Activated naive CD8-positive, alpha-beta T cell (primary cell): Measurements from ENCODE around the gene DIPK1A.

ENCODE experiments used
- H3K27ac Mint-ChIP-seq: one replicate; pipeline ENCODE4 v1.8.0; 2021; ENCODE audit warnings: mixed read lengths
- H3K27me3 Mint-ChIP-seq: one replicate; pipeline ENCODE4 v1.8.0; 2021; ENCODE audit warnings: mixed read lengths
- H3K36me3 Mint-ChIP-seq: one replicate; pipeline ENCODE4 v1.8.0; 2021; ENCODE audit warnings: mixed read lengths
- H3K4me1 Mint-ChIP-seq: one replicate; pipeline ENCODE4 v1.8.0; 2021; ENCODE audit warnings: low read depth, mixed read lengths
- H3K4me3 Mint-ChIP-seq: one replicate; pipeline ENCODE4 v1.8.0; 2021; ENCODE audit warnings: mild to moderate bottlenecking, mixed read lengths
- H3K9me3 Mint-ChIP-seq: one replicate; pipeline ENCODE4 v1.8.0; 2021; ENCODE audit warnings: low read depth, mixed read lengths

DIPK1A gene

GRCh38 chr1:92961131-92961895 lies at the start of gene DIPK1A:
Gene DIPK1A (minus strand): TSS chr1:92961462. CDS start chr1:92961429, 33 bp downstream.
- Mint-ChIP-seq H3K9me3 (no peaks in the 10 kb centered on the region), H3K27me3 (no peaks in the 10 kb centered on the region), H3K4me3 (peak within 1 kb of the TSS; percentile 96), H3K36me3 (no peaks in the 10 kb centered on the region), H3K27ac (peak within 1 kb of the TSS; percentile 97), H3K4me1 (peaks cover 34% of the 10 kb centered on the region)

DNA sequence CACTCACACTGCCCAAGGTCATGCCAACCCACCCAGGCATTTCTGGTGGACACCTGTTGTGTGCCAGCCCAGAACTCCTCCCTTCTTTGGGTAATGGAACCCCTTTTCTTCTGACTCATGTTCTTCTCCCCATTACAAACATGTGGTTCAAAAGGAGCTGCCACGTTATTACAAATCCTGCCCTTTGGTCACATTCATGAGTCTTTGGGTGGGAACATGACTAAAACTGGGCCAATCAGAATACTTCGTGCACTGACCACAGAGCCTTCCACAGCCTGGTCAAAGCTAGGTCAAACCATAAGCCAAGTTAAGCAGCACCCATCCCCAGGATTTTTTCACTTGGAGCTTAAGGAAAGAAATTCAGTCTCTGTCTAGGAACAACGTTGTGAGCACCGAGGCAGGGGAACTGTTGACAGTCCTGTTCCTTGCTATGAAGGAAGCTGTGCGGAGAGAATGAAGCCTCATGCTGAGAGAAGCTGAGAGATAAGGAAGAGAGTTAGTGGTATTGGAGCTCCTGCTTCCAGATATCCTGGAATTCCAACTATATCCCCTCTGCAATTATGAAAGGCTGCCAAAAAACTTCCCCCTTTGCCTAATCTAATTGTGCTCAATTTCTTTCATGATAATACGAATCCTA lies 46.8 kb upstream of the DIPK1A start:
- H3K4me3 Mint-ChIP-seq = no peak overlapping the region
- no peaks in the 10 kb centered on the region for H3K9me3 Mint-ChIP-seq
- no peak overlapping the region for H3K27ac Mint-ChIP-seq
- no peaks in the 10 kb centered on the region for H3K36me3 Mint-ChIP-seq
- H3K4me1 Mint-ChIP-seq = peaks cover 4% of the 10 kb centered on the region
- H3K27me3 Mint-ChIP-seq = peaks cover 6% of the 10 kb centered on the region

GRCh38 chr1:93005252-93005598 lies 44.0 kb upstream of the DIPK1A start:
- H3K27ac Mint-ChIP-seq = peak overlapping the region; percentile 22
- peaks cover 6% of the 10 kb centered on the region for H3K27me3 Mint-ChIP-seq
- no peaks in the 10 kb centered on the region for H3K9me3 Mint-ChIP-seq
- H3K4me1 Mint-ChIP-seq = peaks cover 4% of the 10 kb centered on the region
- no peaks in the 10 kb centered on the region for H3K36me3 Mint-ChIP-seq
- H3K4me3 Mint-ChIP-seq = no peak overlapping the region

DNA sequence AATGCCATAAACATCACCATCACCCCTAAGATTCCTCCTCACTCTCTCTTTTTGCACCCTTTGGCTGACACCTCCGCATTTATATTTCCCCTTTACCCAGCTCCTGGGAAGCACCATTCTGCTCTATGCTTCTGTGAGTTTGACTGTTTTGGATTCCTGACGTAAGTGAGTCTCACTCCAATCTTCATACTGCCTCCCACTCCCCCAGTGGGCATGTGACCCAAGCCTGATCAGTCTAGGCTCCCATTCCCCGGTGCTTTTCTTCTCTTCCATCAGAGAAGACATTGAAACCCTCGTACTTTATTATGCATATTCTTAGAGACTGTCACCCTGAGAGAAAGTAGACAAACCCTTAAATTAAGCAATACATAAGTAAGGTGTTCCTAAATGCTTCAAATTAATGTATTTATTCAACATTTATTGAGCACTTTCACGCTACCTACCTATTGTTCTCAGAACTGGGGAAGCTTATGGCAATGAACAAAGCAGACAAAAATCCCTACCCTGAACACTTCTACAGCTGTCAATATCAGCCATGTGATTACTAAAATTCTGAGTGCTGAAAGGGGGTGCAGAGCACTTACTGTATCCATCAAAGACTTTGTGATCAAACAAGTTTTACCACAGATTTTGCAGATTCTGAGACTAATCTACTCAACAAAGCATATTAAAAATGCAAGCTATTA lies 43.4 kb upstream of the DIPK1A start:
- Mint-ChIP-seq H3K36me3 (no peaks in the 10 kb centered on the region), H3K27ac (no peak overlapping the region), H3K27me3 (peaks cover 6% of the 10 kb centered on the region), H3K4me1 (peaks cover 4% of the 10 kb centered on the region), H3K9me3 (no peaks in the 10 kb centered on the region), H3K4me3 (no peak overlapping the region)

DNA sequence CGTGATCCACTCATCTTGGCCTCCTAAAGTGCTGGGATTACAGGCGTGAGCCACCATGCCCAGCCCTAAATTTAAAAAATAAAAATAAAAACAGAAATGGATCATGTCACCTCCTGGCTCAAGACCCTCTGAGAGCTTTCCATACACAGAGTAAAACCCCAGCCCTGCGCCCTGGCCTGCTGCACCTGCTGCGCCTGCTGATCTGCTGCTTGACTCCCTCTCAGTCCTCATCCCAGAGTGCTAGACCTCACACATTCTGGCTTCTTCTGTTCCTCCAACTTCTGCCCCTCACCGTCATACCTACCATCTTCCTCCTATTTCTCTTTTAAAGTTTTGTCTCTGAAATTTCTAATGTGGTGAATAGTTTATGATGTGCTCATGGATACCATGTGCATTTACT lies 42.7 kb upstream of the DIPK1A start:
- no peaks in the 10 kb centered on the region for H3K9me3 Mint-ChIP-seq
- H3K27ac Mint-ChIP-seq = no peak overlapping the region
- peaks cover 6% of the 10 kb centered on the region for H3K27me3 Mint-ChIP-seq
- no peaks in the 10 kb centered on the region for H3K36me3 Mint-ChIP-seq
- peaks cover 4% of the 10 kb centered on the region for H3K4me1 Mint-ChIP-seq
- no peak overlapping the region for H3K4me3 Mint-ChIP-seq

DNA sequence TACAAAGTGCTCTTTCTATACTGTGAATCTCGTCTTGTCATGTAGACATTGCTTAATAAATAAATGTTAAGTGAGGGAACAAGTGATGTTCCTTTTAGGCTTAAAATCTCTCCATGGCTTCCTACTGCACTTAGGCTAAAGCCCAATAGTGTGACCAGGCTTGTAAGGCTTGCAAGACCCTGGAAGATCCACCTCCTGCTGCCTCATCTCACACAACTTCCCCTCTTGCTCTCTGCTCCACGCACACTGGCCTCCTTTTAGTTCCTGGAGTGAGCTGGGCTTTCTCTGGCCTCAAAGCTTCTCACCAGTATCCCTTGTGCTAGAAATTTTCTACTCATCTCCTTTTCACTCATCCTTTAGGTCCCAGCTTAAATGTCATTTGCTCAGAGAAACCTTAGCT lies 41.5 kb upstream of the DIPK1A start:
- no peaks in the 10 kb centered on the region for H3K9me3 Mint-ChIP-seq
- no peak overlapping the region for H3K4me3 Mint-ChIP-seq
- H3K27me3 Mint-ChIP-seq = peaks cover 3% of the 10 kb centered on the region
- H3K4me1 Mint-ChIP-seq = peaks cover 4% of the 10 kb centered on the region
- no peak overlapping the region for H3K27ac Mint-ChIP-seq
- H3K36me3 Mint-ChIP-seq = no peaks in the 10 kb centered on the region

- no peak overlapping the region for H3K4me3 Mint-ChIP-seq
- H3K27me3 Mint-ChIP-seq = peaks cover 3% of the 10 kb centered on the region
- no peak overlapping the region for H3K27ac Mint-ChIP-seq
- peaks cover 4% of the 10 kb centered on the region for H3K4me1 Mint-ChIP-seq
- H3K36me3 Mint-ChIP-seq = no peaks in the 10 kb centered on the region
- no peaks in the 10 kb centered on the region for H3K9me3 Mint-ChIP-seq
Observed at GRCh38 chr1:93001893-93002292, 40.6 kb upstream of the DIPK1A start.

DNA sequence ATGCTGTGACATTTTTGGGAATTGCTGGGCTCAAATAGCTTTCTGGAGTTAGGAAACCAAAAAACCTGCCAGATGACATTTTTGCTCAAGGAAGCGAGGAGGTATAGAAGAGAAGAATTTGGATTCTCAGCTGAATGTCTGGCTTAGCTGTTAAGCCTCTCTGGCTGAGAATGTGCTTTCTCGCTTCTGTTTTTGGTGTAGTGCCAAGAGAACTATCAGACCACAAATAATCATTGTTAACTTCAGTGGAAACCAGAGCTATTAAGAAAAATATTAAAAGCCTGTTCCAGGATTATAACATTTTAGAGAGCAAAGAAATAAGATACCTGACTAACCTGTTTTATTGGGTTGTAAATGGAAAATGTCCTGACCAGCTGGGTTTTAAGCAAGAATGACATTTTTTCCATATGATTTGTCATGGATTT lies 39.5 kb upstream of the DIPK1A start:
- Mint-ChIP-seq H3K9me3 (no peaks in the 10 kb centered on the region), H3K4me1 (peaks cover 4% of the 10 kb centered on the region), H3K4me3 (no peak overlapping the region), H3K27ac (no peak overlapping the region), H3K27me3 (peaks cover 3% of the 10 kb centered on the region), H3K36me3 (no peaks in the 10 kb centered on the region)

- Mint-ChIP-seq H3K9me3 (no peaks in the 10 kb centered on the region), H3K36me3 (no peaks in the 10 kb centered on the region), H3K27me3 (peaks cover 3% of the 10 kb centered on the region), H3K27ac (no peak overlapping the region), H3K4me3 (no peak overlapping the region), H3K4me1 (peaks cover 4% of the 10 kb centered on the region)
Observed at GRCh38 chr1:93000291-93000690, 39.0 kb upstream of the DIPK1A start.

- Mint-ChIP-seq H3K4me1 (peaks cover 4% of the 10 kb centered on the region), H3K4me3 (no peak overlapping the region), H3K9me3 (no peaks in the 10 kb centered on the region), H3K36me3 (no peaks in the 10 kb centered on the region), H3K27ac (no peak overlapping the region), H3K27me3 (no peaks in the 10 kb centered on the region)
Observed at GRCh38 chr1:92998821-92999220, 37.6 kb upstream of the DIPK1A start.

DNA sequence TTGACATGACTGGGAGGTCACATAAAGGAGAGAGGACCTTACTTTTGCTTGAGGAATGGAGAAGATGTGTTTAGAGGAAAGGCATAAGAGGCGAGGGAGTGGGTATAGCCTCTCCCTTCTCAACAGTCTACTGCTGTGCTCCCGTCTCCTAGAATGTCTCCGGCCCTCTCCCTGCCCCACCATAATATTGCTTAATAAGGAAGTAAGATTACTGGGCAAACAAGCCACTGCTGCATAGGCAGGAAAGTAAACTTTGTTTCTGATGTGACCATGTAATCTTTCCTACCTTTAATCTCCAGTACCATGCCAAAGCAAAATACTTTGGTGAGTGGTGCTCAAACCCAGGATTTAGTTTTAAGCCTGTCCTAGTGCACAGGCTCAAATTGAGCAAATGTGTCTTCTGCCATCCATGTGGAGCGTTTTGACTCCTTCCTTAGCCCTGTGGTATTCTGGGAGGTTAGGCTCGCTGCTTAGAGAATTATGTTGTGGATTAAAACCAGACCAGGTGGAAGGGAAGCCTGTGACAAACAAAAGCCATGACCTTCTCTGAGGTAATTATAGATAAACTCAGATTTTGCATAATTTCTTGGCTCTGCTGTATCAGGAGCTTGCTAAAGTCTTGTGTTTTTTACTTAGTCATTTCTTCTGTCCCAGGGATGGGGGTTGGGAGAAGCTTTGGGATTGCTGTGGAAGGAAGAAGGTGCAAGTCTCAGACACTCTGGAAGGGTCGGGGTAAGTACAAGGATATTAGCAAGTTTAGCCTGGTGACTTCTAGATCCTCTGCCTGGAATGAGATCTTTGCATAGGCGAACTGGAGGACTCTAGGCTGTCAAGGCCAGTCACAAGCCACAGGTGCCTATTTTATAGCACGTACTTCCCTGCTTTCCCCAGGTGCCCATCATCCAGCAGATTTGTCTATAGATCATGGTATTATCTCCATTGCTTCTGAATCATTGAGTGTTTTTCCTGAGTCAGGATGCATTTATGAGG lies 34.5 kb upstream of the DIPK1A start:
- Mint-ChIP-seq H3K27me3 (no peaks in the 10 kb centered on the region), H3K4me3 (no peak overlapping the region), H3K27ac (no peak overlapping the region), H3K4me1 (peaks cover 33% of the 10 kb centered on the region), H3K36me3 (no peaks in the 10 kb centered on the region), H3K9me3 (no peaks in the 10 kb centered on the region)

DNA sequence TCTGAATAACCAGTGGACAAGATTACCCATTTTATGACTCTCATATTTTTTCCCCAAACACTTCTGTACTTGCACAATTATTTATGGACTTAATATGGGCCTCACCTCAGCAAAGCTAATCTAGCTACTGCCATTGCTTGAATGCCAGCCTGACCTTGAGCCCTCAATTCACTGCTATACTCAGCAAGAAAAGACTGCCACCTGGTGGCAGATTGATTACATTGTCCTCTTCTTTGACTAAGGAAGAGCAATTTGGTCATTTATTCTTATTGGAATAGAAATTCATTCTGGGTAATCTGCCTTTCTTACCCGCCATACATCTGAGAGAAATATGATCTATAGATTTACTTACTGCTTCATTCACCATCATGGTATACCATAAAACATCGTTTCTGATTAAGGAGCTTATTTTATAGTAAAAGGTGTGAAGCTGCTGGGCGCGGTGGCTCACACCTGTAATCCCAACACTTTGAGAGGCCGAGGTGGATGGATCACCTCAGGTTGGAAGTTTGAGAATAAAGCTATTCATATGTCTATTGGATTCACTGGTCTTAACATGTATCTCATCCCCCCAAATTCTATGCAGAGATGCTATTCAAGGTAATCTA lies 32.9 kb upstream of the DIPK1A start:
- H3K4me3 Mint-ChIP-seq = no peak overlapping the region
- no peaks in the 10 kb centered on the region for H3K9me3 Mint-ChIP-seq
- peak overlapping the region; percentile 55 for H3K27ac Mint-ChIP-seq
- no peaks in the 10 kb centered on the region for H3K36me3 Mint-ChIP-seq
- H3K27me3 Mint-ChIP-seq = no peaks in the 10 kb centered on the region
- H3K4me1 Mint-ChIP-seq = peaks cover 48% of the 10 kb centered on the region

DNA sequence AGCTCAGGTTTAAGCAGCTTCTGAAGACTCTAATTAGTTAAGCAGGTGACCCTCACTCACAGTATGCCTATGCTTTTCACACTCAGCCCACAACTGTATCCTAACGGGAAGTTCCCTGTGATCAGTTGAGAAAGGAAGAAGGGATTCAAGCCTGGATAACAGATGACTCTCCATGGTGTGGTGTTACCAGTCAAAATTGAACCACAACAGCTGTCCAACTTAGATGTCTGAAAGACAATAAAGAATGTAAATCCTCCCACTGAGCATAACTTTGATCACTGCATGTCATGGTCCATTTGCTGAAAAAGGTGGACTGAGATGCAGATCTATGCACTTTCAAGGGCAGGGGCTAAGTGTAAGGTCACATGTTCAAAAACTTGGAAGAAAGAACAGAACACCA lies 32.3 kb upstream of the DIPK1A start:
- Mint-ChIP-seq H3K9me3 (no peaks in the 10 kb centered on the region), H3K27ac (peak overlapping the region; percentile 55), H3K36me3 (no peaks in the 10 kb centered on the region), H3K4me3 (no peak overlapping the region), H3K4me1 (peaks cover 52% of the 10 kb centered on the region), H3K27me3 (no peaks in the 10 kb centered on the region)

DNA sequence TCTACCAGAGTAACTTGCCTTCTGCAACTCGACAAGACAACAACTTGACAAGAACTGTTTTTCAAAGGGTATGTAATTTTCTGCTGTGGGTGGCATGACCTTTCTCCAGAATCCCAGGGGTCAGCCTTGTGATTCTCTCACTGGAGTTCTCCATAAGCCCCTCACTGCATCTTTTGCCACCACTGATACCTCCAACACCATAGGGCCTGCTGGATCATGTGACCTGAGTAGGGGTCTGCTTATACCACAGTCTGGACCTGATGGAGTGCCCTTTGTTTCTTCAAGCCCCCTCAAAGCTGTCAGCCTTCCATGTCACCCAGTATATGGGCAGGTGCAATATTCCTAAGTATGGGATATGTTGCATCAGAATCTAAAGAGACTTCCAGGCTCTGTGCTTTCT lies 31.6 kb upstream of the DIPK1A start:
- no peaks in the 10 kb centered on the region for H3K9me3 Mint-ChIP-seq
- peaks cover 56% of the 10 kb centered on the region for H3K4me1 Mint-ChIP-seq
- H3K36me3 Mint-ChIP-seq = no peaks in the 10 kb centered on the region

More for the DNA sequence above, 31.6 kb upstream of the DIPK1A start:
- Mint-ChIP-seq H3K27me3 (no peaks in the 10 kb centered on the region), H3K27ac (no peak overlapping the region), H3K4me3 (no peak overlapping the region)
